ENCODE measurements around the gene ACTMAP. TPM values are rescaled to one million over a fixed set of nuclear protein-coding genes. Genes with fewer than 3 reads are reported as not detected.

The ACTMAP gene
- total and polyA plus RNA-seq, 2 of the 13 experiments (the other 11 are each of a cell fraction or from before 2014, with no cell fraction given) = 2.2 to 7.9 TPM

GRCh38 chr19:40797963-40798682, 47.8 kb upstream of the ACTMAP start (continued):
- TF ChIP-seq PPARG (CRISPR knock-in tag; conservative IDR thresholded peaks at IDR 0.05) (no peak), GMEB2 (CRISPR knock-in tag; IDR thresholded peaks at IDR 0.05; ENCODE audit: low read depth) (peak; percentile 1; the same call in 1 of the 2 replicates), ELF3 (CRISPR knock-in tag; IDR thresholded peaks at IDR 0.05) (no peak), CBX5 (CRISPR knock-in tag; IDR thresholded peaks at IDR 0.05; ENCODE audit: borderline replicate concordance) (peak; percentile 80; the same call in 1 of the 2 replicates), ZNF503 (CRISPR knock-in tag; IDR thresholded peaks at IDR 0.05) (0 out of 2 replicates have a peak, but pooled peaks have one; percentile 19), TOPORS (CRISPR knock-in tag; IDR thresholded peaks at IDR 0.05) (no peak), ZNF614 (CRISPR knock-in tag; IDR thresholded peaks at IDR 0.05; ENCODE audit: borderline replicate concordance) (peak; percentile 80; the same call in 1 of the 2 replicates)
- TF ChIP-seq, protein P1, sequence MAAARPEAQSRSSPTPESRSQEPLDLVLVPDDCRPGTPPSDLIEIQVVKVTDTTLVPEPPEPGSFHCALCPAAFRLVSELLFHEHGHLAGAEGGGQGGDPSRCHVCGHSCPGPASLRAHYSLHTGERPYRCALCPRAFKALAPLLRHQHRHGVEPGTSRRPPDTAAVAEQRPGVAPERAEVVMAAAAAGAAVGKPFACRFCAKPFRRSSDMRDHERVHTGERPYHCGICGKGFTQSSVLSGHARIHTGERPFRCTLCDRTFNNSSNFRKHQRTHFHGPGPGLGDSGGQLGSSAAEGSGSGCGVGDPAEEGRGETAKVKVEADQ (CRISPR knock-in tag; IDR thresholded peaks at IDR 0.05; ENCODE audit: borderline replicate concordance) = no peak
- TF ChIP-seq, protein P2, sequence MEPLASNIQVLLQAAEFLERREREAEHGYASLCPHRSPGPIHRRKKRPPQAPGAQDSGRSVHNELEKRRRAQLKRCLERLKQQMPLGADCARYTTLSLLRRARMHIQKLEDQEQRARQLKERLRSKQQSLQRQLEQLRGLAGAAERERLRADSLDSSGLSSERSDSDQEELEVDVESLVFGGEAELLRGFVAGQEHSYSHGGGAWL (CRISPR knock-in tag; IDR thresholded peaks at IDR 0.05) = peak; percentile 60; the same call in 1 of the 2 replicates
- TF ChIP-seq, protein P3, sequence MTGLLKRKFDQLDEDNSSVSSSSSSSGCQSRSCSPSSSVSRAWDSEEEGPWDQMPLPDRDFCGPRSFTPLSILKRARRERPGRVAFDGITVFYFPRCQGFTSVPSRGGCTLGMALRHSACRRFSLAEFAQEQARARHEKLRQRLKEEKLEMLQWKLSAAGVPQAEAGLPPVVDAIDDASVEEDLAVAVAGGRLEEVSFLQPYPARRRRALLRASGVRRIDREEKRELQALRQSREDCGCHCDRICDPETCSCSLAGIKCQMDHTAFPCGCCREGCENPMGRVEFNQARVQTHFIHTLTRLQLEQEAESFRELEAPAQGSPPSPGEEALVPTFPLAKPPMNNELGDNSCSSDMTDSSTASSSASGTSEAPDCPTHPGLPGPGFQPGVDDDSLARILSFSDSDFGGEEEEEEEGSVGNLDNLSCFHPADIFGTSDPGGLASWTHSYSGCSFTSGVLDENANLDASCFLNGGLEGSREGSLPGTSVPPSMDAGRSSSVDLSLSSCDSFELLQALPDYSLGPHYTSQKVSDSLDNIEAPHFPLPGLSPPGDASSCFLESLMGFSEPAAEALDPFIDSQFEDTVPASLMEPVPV (CRISPR knock-in tag; IDR thresholded peaks at IDR 0.05) = no peak
- TF ChIP-seq, protein P4, sequence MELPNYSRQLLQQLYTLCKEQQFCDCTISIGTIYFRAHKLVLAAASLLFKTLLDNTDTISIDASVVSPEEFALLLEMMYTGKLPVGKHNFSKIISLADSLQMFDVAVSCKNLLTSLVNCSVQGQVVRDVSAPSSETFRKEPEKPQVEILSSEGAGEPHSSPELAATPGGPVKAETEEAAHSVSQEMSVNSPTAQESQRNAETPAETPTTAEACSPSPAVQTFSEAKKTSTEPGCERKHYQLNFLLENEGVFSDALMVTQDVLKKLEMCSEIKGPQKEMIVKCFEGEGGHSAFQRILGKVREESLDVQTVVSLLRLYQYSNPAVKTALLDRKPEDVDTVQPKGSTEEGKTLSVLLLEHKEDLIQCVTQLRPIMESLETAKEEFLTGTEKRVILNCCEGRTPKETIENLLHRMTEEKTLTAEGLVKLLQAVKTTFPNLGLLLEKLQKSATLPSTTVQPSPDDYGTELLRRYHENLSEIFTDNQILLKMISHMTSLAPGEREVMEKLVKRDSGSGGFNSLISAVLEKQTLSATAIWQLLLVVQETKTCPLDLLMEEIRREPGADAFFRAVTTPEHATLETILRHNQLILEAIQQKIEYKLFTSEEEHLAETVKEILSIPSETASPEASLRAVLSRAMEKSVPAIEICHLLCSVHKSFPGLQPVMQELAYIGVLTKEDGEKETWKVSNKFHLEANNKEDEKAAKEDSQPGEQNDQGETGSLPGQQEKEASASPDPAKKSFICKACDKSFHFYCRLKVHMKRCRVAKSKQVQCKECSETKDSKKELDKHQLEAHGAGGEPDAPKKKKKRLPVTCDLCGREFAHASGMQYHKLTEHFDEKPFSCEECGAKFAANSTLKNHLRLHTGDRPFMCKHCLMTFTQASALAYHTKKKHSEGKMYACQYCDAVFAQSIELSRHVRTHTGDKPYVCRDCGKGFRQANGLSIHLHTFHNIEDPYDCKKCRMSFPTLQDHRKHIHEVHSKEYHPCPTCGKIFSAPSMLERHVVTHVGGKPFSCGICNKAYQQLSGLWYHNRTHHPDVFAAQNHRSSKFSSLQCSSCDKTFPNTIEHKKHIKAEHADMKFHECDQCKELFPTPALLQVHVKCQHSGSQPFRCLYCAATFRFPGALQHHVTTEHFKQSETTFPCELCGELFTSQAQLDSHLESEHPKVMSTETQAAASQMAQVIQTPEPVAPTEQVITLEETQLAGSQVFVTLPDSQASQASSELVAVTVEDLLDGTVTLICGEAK (IDR thresholded peaks at IDR 0.05) = no peak
- TF ChIP-seq, protein P4 (CRISPR knock-in tag; IDR thresholded peaks at IDR 0.05) = peak; percentile 42; the same call in 1 of the 2 replicates
